ENCODE results near the gene FAM131C.
"Not testable (repeated sequence)": the region's sequence is repeated elsewhere in the genome, so short reads cannot be mapped to it uniquely, and the experiment has no call there.

The FAM131C gene, protein sequence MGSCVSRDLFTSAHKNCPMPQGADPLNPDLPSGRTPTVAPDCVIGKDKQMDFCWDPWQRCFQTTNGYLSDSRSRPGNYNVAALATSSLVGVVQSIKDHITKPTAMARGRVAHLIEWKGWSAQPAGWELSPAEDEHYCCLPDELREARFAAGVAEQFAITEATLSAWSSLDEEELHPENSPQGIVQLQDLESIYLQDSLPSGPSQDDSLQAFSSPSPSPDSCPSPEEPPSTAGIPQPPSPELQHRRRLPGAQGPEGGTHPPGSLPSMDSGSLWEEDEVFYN

DNA sequence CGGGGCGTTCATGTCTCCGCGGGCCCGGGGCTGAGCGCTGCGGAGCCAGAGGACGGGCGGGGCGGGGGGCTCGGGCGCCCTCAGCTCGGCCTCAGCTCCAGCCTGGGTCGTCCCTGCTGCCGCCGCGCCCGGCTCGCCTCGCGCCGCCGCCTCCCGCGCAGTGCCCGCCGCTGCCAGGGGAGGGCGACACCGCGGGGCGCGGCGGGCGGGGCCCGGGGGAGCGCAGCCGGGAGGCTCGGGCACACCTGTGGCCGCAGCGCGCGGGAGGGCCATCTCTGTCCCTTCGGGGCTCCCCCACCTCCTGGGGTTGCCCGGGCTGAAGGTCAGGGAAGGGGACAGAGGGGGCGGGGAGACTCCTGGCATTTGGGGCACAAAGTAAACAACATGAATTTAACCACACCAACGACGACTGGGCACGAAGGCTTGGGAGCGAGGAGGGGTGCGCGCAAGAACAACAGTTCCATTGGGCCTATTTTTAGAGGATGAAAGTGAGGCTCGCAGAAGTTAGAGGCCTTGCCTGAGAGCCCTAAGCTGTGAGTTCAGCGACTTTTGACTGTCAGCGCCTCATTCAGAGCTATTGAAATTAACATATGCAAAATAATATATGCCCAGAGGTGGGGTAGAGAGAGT is at the start of gene FAM131C:
Gene FAM131C, minus strand, starts transcription at position 162 of the 630 bp plus-strand sequence. CDS start 209 bp downstream, outside the sequence.
- peak; percentile 76 for DNase-seq (ENCODE audit: low spot score)

DNA sequence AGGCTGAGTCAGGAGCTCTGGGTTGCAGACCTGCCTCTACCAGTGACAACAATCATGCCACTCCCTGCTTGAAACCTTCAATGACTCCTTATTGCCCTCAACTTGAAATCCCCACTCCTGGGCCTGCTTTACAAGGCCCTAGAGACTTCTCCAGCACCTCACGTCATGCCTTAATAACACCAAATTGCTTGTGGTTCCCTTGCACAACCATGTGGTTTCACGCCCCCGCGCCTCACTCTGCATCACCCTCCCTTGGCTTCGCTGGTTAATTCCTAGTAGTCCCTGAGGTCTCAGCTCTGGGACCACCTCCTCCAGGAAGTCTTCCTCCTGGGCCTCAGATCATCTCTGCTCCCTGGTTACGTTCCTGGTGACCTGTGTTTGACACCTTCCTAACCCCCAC is 49.5 kb upstream of the FAM131C start:
- peak; percentile 87 for DNase-seq (ENCODE audit: low spot score)

DNA sequence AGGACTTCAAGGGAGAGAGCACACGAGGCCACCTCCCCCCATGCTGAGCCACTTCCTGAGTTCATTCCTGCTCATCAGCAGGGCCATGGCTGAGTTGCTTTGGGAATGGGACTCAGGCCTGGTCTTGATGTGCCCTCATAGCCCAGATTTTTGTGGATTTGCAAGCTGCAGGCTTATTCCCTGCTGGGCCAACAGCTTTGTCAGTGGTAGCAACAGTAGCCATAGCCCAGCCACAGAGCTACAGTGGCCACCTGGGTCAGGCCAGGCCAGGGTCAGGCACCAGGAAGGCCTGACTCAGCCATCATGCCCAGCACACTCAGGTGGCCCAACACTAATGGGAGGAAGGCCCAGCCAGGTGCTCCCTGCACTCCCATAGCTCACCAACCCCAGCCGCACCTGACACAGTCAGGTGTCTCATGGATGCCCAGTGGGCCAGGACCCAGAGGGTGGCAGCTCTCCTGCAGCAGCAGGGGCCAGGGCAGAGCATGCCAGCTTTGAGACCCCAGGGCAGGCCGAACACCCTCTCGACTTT is 49.0 kb upstream of the FAM131C start:
- DNase-seq (ENCODE audit: low spot score), result peak; percentile 52

DNA sequence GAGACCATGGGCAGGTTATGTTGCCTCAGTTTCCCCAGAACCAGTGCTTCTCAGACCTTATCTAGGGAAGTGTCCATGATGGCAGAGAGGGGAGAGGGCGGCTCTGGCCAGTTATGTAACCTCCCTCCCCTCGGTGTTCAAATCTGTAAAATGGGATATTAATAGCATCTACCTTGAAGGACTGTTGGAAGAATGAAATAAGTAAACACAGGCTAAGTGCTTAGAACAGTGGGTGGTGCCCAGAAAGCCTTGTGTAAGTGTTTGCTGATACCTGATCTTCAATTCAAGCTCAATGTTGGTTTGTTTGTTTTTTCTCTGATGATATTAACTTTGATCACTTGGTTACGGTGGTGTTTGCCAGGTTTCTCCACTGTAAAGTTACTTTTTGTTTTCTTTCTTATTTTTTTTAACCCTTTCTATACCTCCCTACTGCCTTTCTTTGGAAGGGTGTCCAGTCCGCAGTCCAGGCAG is 47.5 kb upstream of the FAM131C start:
- no peak for DNase-seq (ENCODE audit: low spot score)

DNA sequence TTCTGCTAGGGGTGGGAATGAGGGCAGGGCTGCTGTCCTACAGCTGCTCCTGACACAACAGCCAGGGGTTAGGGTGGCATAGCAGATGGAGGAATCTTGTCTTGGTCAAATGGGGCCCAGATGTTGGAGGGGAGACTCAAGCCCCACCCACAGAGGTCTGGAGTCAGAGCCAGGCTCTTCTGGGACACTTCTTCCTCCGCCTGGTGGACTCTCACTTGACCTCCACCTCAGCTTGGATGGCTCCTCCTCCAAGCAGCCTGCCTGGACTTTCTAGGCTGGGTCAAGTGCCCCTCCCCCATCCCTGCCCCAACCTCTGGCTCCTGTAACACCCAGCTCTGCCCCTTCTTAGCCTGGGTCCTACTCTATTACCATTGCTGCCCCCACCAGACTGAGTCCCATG is 47.0 kb upstream of the FAM131C start:
- DNase-seq (ENCODE audit: low spot score), result no peak

DNA sequence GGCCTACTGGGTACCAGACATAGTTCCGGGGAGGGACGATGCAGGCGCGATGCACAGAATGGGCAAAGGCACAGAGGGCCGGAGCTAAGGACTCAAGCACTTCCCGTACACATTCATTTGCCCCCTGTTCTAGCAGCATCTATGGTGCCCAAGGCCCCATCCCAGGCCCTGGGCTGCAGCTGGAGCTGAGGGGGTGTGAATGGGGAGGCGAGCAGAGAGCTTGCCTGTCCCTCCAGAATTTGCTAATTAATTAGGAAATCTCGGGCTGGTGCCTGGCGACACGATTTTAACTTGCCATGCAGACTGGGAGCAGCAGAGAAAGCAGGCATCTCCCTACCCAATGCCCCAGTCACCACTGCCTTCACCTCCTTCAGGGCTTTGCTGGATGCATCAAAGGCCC is 46.5 kb upstream of the FAM131C start:
- DNase-seq (ENCODE audit: low spot score), result no peak

DNA sequence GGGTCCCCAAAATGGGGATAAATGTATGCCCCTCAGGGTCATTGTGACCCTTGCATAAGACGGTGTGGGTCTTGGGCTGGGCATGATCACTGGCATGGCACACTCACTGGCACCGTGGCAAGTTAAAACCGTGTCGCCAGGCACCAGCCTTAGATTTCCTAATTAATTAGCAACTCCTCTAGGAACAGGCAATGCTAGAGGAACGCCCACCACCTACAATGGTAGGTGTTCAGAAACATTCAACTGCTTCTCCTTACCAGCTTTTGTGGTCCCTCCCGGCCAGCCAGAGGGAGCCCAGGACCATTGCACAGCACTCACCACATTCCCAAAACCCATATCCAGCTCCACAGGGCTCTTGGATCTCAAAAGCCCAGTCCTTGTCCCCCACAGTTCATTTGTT is 46.1 kb upstream of the FAM131C start:
- DNase-seq (ENCODE audit: low spot score), result no peak

DNA sequence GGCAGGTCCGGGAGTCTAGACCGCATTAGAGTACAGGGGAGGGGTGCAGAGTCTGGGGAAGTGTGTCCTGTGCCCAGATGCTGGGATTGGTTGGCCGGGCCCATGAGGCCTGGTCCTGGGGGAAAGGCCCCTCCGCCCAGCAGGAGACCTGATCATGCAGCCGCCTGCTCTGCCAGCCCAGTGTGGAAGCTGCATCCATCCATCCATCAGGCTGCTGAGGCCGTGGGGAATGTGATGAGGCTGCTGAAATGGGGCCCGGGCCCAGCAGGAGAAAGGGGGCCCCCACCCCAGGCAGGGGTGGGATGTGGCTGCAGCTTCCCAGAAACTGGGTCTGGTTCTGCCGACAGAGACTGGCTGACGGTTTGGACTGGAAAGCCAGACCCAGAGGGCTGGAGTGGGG is 45.3 kb upstream of the FAM131C start:
- no peak for DNase-seq (ENCODE audit: low spot score)

DNA sequence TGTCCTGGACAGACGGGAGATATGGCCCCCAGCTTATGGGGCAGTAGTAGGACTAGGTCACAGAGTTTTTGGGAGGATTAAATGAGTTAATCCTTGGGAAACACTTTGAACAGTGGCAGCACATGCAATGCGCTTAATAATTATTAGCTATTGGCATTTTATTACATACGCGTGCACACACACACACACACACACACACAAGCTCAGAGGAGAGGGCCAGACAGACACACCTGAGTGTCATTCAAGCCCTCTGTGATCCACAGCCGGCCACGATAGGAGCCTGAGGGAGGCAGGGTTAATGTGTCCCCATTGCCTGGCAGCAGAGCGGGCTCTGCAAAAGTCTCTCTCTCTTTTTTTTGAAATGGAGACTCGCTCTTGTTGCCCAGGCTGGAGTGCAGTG is 44.5 kb upstream of the FAM131C start:
- no peak for DNase-seq (ENCODE audit: low spot score)

DNA sequence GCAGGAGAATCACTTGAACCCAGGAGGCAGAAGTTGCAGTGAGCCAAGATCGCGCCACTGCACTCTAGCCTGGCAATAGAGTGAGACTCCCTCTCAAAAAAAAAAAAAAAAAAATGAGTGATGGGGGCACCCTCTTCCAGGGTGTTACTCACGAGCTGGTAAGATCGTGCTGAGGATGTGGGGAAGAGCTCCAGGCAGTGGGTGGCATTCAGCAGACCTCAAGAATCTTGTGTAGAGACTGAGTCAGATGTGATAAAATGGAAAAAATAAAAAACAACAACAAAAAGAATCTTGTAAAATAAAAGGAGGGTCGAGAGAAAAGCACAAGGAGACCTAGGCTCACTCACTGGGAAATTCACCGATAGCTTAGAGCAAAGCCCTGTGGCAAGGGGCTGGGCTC is 43.9 kb upstream of the FAM131C start:
- peak; percentile 50 for DNase-seq (ENCODE audit: low spot score)

DNA sequence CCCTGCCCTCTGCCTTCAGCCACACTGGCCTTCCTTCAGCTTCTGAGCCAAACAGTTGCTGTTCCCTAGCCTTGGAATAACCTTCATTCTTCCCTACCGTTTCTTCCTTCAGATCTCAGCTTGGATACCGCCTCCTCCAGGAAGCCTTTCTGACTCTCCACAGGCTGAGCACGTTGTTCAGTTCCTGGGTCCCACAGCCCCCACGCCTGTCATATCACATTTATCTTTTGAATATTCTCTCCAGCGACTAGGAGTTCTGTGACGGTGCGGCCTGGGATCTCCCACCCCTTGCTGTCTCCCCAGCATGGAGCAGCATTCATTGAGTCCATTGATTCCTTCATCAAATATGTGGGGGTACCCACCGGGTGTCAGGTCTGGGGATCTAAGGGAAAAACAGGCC is 43.2 kb upstream of the FAM131C start:
- DNase-seq (ENCODE audit: low spot score), result no peak

DNA sequence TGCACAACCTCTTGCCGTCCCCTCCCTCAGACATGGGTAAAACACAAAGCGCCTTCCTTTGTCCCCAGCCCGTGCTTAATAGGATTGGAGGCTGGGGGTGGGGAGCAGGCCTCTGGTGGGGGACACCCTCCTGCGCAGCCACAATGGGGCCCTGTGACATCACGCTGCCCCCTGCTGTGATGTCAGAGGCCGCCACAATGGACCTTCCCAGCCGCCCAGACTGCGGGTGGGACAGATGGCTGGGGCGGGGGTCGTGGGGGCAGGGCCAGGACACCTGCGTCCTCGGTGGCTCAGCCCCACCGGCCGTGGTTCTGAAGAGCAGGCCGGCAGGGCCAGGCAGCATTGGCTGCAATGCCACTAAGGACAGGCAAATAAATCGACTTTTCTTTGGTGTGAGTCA is 42.6 kb upstream of the FAM131C start:
- DNase-seq (ENCODE audit: low spot score), result no peak

DNA sequence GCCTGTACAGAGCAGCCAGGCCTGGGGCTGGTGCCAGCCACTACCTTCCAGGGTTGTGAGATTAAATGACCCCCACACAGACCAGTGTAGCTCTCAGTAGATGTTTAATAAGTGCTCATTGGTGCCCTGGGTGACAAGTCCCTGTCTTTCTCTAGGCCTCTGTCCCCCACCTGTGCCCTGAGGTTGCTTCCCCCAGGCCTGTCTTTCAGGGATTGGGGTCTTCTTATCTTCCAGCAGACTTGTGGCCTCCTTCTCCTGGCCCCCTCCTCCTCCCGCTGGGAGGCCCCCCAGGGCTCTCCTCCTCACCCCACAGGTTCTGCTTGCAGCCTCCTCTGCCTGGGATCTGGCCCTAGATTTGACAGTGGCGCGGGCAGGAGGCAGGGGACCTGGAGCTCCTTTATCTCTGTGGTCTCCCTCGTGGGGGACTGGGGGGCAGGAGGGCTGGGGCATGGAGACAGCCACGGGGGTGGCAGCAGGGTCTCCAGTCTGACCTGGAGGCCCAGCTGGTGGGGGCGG is 42.1 kb upstream of the FAM131C start:
- DNase-seq (ENCODE audit: low spot score), result no peak

DNA sequence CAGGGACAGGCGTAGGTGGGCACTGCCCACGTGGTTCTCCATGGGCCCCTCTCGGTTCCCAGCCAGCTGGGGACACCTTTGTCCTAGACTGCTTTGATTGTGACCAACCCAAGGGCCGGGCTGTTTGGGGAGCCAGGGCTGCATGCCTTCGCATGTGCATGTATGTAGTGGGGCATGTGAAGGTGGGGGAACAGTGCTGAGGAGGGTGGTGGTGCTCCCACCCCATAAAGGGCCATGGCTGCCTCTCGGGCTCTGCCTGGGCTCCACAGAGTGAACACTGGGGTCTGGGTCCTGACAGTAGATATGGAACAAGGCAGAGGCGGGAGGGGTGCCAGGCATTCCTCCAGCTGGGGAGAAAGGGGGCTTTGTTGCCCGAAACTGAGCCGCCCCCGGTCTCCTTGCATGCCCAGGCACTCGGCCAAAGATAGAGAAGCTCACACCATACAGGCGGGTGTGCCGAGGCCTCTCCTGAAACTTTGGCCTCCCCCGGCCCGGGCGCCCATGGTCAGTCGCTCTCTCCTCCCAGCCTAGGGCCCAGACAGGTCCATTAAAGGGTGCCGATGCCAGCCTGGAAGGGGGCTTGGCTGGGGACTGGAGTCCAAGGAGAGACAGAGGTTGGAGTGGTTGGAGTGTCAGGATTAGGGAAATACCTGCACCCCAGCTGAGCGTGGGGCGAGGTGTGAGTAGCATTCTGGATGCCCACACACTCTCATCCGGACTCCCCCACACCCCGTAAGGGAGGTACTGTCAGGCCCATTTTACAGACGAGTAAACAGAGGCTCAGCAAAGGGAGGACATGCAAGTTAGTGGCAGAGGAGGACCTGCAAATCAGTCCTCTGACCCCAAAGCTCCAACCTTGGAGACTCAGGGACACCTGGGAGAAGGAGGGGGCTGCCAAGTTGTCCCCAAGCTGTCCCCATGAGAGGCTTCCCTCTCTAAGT is 41.3 kb upstream of the FAM131C start:
- DNase-seq (ENCODE audit: low spot score), result no peak

DNA sequence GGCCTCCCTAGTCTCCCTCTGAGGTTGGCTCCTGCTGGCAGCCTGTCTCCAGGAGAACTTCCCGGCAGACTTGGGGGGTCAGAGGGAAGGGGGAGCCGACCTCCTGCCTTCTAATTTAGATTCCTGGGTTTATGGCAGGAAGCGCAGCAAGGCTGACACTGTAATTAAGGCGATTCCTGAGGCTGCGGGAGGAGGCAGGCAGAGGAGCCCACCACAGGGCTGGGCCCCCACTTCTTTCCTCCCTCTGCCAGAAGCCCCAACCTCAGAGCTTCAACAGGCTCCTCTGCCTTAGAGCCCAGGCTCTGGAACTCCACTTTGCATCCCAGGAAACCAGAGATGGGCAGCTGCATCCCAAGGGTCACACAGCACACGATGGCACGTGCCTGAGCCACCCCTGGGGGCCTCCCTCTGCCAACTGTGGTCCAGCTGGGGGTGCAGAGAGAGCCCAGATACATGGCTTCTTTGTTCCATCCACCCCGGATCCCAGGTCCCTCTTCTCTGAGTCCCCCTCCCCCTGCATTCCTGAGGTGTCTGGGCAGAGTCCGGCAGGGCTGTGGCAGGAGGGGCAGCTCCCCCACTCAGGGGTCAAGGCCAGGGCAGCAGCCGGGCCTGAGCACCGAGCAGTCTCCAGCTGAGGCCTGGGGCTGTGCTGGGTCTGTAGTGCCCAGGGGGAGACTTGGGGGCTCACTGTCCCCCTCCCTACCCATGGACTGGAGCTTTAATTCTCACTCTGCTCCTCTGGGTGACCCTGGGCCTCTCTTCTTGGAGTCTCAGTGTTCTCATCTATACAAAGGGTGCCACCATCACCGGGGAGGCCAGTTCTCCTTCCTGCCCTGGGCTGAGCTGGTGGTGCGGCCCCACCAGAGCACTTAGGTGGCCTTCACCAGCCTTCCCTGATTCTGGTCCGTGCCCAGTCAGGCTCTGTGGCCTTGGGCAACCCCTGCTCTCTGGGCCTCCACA is 39.4 kb upstream of the FAM131C start:
- DNase-seq (ENCODE audit: low spot score), result peak; percentile 31

DNA sequence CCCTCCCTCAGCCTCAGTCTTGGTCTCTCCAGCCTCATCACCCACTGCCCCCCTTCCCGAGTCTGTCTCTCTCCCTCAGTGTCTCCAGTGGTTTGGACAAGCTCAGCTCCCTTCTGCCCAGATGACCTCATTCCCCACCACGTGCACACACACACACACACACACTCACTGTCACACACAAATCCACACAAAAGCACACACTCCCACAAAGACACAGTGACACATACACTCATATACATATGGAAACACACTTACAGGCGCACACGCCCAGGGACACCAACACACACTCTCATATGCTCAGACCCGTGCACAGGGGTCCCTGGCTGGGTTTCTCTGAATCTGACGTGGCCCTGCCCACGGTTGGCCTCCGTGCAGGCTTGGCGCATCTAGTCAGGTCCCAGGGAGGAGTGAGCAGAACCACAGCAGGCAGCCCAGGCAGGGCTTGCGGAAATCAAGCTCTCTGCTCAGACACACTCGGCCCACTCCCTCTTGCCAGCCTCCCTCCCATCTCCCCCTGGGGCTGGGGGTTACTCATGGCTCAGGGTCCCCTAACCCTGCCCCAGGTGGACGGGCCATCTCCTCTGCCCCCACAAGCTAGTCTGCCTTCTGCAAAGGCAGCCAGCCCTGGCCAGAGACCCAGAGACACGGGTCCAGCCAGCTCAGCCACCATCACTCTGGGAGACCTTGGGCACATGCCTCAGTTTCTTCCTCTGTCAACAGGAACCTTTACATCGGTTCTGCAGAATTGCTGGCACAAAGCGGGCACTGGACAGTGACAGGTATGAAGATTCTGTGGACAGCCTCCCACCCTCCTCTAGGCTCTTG is 38.5 kb upstream of the FAM131C start:
- peak; percentile 78 for DNase-seq (ENCODE audit: low spot score)

DNA sequence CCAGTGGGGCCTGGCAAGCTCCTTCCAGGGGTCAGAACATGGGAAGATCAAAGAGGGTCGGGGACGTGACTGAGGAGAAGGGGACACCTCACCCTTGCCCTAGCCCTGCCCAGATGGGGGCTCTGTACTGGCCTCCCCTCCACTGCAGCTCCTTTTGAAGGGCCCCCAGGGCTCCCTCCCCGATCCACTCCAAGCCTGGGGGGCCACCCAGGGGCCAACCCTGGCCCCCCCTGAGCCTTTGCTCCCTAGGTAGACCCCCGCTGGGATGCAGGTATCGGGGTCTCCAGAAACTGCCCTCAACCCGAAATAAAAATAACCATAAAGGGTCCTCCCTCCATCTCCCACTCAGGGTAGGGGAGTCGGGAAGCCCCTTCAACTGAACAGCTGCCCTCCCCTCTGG is 37.4 kb upstream of the FAM131C start:
- DNase-seq (ENCODE audit: low spot score), result no peak

DNA sequence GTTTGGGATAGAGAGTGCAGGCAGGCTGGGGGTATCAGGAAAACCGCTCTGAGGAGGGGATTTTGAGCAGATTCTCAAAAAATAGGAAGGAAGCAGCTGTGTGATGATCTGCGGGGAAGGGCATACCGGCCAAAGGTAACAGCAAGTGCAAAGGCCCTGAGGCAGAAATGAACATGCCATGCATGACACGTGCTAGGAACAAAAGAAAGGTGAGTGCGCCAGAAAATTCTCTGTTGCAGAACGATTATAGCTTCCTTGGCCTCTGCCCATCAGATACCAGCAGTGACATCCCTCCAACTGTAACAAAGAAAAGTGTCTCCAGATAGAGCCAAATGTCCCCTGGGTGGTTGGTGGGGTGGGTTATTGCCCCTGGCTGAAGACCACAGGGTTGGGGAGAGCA is 37.0 kb upstream of the FAM131C start:
- DNase-seq (ENCODE audit: low spot score), result no peak

DNA sequence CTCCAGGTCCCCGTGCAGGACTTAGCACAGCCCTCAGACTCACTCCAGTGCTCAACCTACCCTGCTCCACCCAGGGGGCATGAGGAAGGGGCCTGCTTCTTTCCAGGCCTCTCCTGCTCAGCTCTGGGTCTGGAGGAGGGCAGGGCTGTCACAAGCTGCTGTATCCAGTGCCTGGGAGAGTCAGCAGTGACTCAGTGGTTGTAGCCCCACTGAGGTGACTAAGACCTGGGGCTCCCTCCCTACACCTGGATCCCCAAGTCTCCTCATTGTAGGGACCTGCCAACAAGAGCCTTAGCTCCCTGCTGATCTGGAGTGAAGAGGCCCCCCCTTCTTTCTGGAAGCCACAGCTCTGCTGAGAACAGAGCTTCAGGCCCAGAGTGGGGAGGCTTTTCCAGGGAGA is 36.1 kb upstream of the FAM131C start:
- no peak for DNase-seq (ENCODE audit: low spot score)

DNA sequence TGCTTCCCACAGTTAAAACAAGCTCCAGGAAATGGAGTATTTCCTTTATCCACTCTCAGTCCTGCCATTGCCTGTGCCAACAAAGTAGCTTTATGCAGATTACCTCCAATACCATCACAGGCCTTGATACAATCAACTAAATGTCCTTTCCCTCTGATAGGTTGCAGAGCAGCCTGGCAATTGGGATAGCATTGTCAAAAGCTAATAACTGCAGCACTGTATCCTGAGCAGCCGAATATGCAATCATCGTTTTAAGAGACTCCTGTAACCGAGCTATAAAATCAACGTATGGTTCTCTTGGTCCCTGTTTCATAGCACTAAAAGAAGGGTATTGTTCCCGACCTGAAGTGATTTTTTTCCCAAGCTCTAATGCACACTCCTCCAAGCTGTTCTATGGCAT is 33.6 kb upstream of the FAM131C start:
- DNase-seq (ENCODE audit: low spot score), result not testable (repeated sequence)

Measured in AG08395 (cell line).